Activated CD8-positive, alpha-beta T cell treated with anti-CD3 and anti-CD28 coated beads, Interleukin-2, amount 10 ng/mL, durations not matched to agents 7 days and 5 days (primary cell): Measurements from ENCODE around the gene KRTAP10-10. TPM values are rescaled to one million over a fixed set of nuclear protein-coding genes. Genes with fewer than 3 reads are reported as not detected.
"Not testable (repeated sequence)": the region's sequence is repeated elsewhere in the genome, so short reads cannot be mapped to it uniquely, and the experiment has no call there.

Source experiments
- ATAC-seq: fragments of 150-1000 bp; cut with Tn5 transposase; one replicate; pipeline ENCODE4 v1.10.0; 2021; ENCODE audit warnings: moderate library complexity
- CTCF ChIA-PET: fragments of 350-600 bp; sonication (Branson Sonifier 250); formaldehyde crosslinking; loops from one replicate; lab custom pipeline; 2021; ENCODE audit warnings: antibody characterized with exemption; lab: Charles Lee
- POLR2A ChIA-PET: fragments of 350-600 bp; sonication (Branson Sonifier 250); formaldehyde crosslinking; loops from one replicate; lab custom pipeline; 2021; ENCODE audit warnings: antibody characterized with exemption; lab: Charles Lee
- DNase-seq: peaks from one replicate; pipeline ENCODE4 v3.0.0-alpha.2; 2020
- H3K27ac Mint-ChIP-seq: one replicate; pipeline ENCODE4 v1.8.0; 2021; ENCODE audit warnings: mild to moderate bottlenecking, mixed read lengths
- H3K27me3 Mint-ChIP-seq: one replicate; pipeline ENCODE4 v1.8.0; 2021; ENCODE audit warnings: low read depth, mixed read lengths
- H3K36me3 Mint-ChIP-seq: one replicate; pipeline ENCODE4 v1.8.0; 2021; ENCODE audit warnings: low read depth, mixed read lengths
- H3K4me1 Mint-ChIP-seq: one replicate; pipeline ENCODE4 v1.8.0; 2021; ENCODE audit warnings: low read depth, mixed read lengths
- H3K4me3 Mint-ChIP-seq: one replicate; pipeline ENCODE4 v1.8.0; 2021; ENCODE audit warnings: mild to moderate bottlenecking, mixed read lengths
- H3K9me3 Mint-ChIP-seq: one replicate; pipeline ENCODE4 v1.8.0; 2022; ENCODE audit warnings: mixed read lengths; ENCODE audit not compliant: insufficient read depth
- total RNA-seq, 2 experiments: library from RNA; stranded (reverse); gene quantifications; one replicate each; pipeline ENCODE4 v1.2.3, GENCODE V29; 2021

The KRTAP10-10 gene
- total RNA-seq, 2 experiments from 2014 or later = not detected

DNA sequence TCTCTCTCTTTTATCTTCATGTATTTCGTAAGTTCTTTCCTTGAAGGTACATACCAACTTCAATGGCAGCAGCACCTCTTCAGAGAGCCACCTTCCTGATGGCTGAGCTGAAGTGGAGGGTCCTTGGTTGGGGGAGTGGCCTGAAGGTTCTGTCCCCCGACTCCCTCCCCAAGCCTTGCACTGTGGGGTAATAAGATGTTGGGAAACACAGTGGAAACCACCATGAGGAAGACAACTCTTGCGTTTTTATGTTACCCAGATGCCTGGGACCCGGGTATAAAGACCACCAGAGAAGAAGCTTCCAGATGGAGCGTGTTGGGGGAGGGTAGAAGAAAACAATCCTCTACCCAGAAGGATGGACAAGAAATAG is 21.4 kb downstream of the KRTAP10-10 start:
- Mint-ChIP-seq H3K4me3 (peak overlapping the region; percentile 63), H3K9me3 (peaks cover 61% of the 10 kb centered on the region), H3K36me3 (peaks cover 65% of the 10 kb centered on the region), H3K27me3 (peaks cover 3% of the 10 kb centered on the region), H3K27ac (peak overlapping the region; percentile 96), H3K4me1 (peaks cover 58% of the 10 kb centered on the region)
- CTCF ChIA-PET = interaction anchor here (0.7 to 2.1 kb wide), 3 partner anchors 11 to 39 kb away, joined by 3 to 7 read pairs (median 3); no protein-coding TSS in a partner anchor
- POLR2A ChIA-PET = no interaction called here
- ATAC-seq = no peak
- DNase-seq = no peak

DNA sequence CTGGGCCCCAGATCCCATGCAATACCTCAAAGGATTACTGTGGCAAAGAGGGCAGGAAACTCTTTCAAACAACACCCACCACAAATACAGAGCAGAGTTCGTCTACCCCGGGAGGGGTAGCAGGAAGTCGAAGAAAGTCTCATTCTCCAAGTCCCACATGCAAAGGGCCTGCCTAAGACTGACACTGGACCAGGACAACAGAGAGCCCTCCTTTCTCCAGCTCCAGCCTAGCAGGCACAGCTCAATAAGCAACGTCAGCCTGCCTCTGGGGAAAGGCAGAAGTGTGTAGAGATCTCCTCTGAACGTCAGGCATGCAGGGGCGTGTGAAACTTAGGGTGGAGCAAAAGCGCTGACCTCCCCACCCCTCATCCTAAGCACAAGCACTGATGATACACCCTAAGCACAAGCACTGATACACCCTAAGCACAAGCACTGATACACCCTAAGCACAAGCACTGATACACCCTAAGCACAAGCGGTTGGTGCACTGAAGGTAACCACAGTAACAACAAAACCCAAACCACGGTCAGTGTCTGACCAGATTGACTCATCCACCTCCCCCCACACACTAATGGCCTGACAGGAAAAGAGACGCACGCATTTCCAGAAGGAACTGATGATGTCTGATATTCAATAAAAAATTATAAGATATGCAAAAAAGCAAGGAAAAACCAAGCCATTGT is 21.9 kb downstream of the KRTAP10-10 start:
- Mint-ChIP-seq H3K27me3 (peaks cover 3% of the 10 kb centered on the region), H3K36me3 (peaks cover 60% of the 10 kb centered on the region), H3K9me3 (peaks cover 57% of the 10 kb centered on the region), H3K4me3 (peak overlapping the region; percentile 6), H3K27ac (peak overlapping the region; percentile 96), H3K4me1 (peaks cover 52% of the 10 kb centered on the region)
- CTCF ChIA-PET = interaction anchor here (0.7 to 2.1 kb wide), 4 partner anchors 12 to 134 kb away, joined by 3 to 7 read pairs (median 3); no protein-coding TSS in a partner anchor
- POLR2A ChIA-PET = no interaction called here
- ATAC-seq = peak; percentile 39
- peak; percentile 51 for DNase-seq

- H3K27ac Mint-ChIP-seq, DNase-seq, CTCF ChIA-PET, ATAC-seq, H3K27me3 Mint-ChIP-seq, H3K4me3 Mint-ChIP-seq, POLR2A ChIA-PET: not testable (repeated sequence)
- peaks cover 38% of the 10 kb centered on the region for H3K4me1 Mint-ChIP-seq
- H3K9me3 Mint-ChIP-seq = peaks cover 53% of the 10 kb centered on the region
- H3K36me3 Mint-ChIP-seq = peaks cover 44% of the 10 kb centered on the region
These were observed 24.4 kb downstream of the KRTAP10-10 start for GRCh38 chr21:44661567-44661966.

GRCh38 chr21:44664691-44665090 is 27.5 kb downstream of the KRTAP10-10 start:
- H3K27me3 Mint-ChIP-seq = peaks cover 9% of the 10 kb centered on the region
- DNase-seq (no peak), ATAC-seq (no peak)
- H3K9me3 Mint-ChIP-seq = peaks cover 36% of the 10 kb centered on the region
- H3K4me1 Mint-ChIP-seq = peaks cover 6% of the 10 kb centered on the region
- ChIA-PET CTCF (no interaction called here), POLR2A (no interaction called here)
- no peak overlapping the region for H3K4me3 Mint-ChIP-seq
- H3K27ac Mint-ChIP-seq = no peak overlapping the region
- peaks cover 18% of the 10 kb centered on the region for H3K36me3 Mint-ChIP-seq

- ATAC-seq (no peak), DNase-seq (no peak)
- no peak within 1 kb of the TSS for H3K27ac Mint-ChIP-seq
- peaks cover 9% of the 10 kb centered on the region for H3K36me3 Mint-ChIP-seq
- peaks cover 9% of the 10 kb centered on the region for H3K27me3 Mint-ChIP-seq
- no peaks in the 10 kb centered on the region for H3K4me1 Mint-ChIP-seq
- ChIA-PET CTCF (interaction anchor here (1.1 kb wide), 1 partner anchor 156 kb away, joined by 3 read pairs; no protein-coding TSS in a partner anchor), POLR2A (interaction anchor here (0.6 kb wide), 1 partner anchor 65 kb away, joined by 3 read pairs; no protein-coding TSS in a partner anchor)
- no peak within 1 kb of the TSS for H3K4me3 Mint-ChIP-seq
- peaks cover 31% of the 10 kb centered on the region for H3K9me3 Mint-ChIP-seq
These were observed 29.5 kb downstream of the KRTAP10-10 start, which contains the start of gene KRTAP12-2 for GRCh38 chr21:44666401-44667320. Gene KRTAP12-2 (minus strand): TSS chr21:44666927. CDS start chr21:44666886, 41 bp downstream.

- peaks cover 7% of the 10 kb centered on the region for H3K27me3 Mint-ChIP-seq
- ATAC-seq = no peak
- peaks cover 9% of the 10 kb centered on the region for H3K36me3 Mint-ChIP-seq
- DNase-seq = no peak
- ChIA-PET CTCF (interaction anchor here (1.1 kb wide), 1 partner anchor 157 kb away, joined by 3 read pairs; no protein-coding TSS in a partner anchor), POLR2A (no interaction called here)
- no peak overlapping the region for H3K27ac Mint-ChIP-seq
- peaks cover 32% of the 10 kb centered on the region for H3K9me3 Mint-ChIP-seq
- H3K4me1 Mint-ChIP-seq = no peaks in the 10 kb centered on the region
- H3K4me3 Mint-ChIP-seq = no peak overlapping the region
These were observed 30.5 kb downstream of the KRTAP10-10 start for GRCh38 chr21:44667612-44668011.

GRCh38 chr21:44670642-44671432 is 33.7 kb downstream of the KRTAP10-10 start:
- CTCF ChIA-PET = no interaction called here
- no peak overlapping the region for H3K4me3 Mint-ChIP-seq
- H3K36me3 Mint-ChIP-seq = peaks cover 3% of the 10 kb centered on the region
- H3K9me3 Mint-ChIP-seq = peaks cover 22% of the 10 kb centered on the region
- H3K27ac Mint-ChIP-seq = no peak overlapping the region
- DNase-seq (no peak), ATAC-seq (no peak)
- H3K4me1 Mint-ChIP-seq = no peaks in the 10 kb centered on the region
- POLR2A ChIA-PET = no interaction called here
- H3K27me3 Mint-ChIP-seq = peaks cover 9% of the 10 kb centered on the region

GRCh38 chr21:44671911-44672310 is 34.8 kb downstream of the KRTAP10-10 start:
- Mint-ChIP-seq H3K27me3 (peaks cover 10% of the 10 kb centered on the region), H3K4me3 (no peak overlapping the region)

GRCh38 chr21:44677881-44678280 is 40.7 kb downstream of the KRTAP10-10 start:
- H3K27ac Mint-ChIP-seq = no peak overlapping the region
- H3K4me1 Mint-ChIP-seq = no peaks in the 10 kb centered on the region
- H3K9me3 Mint-ChIP-seq = peaks cover 4% of the 10 kb centered on the region
- no peaks in the 10 kb centered on the region for H3K36me3 Mint-ChIP-seq
- no peak for ATAC-seq
- CTCF ChIA-PET = interaction anchor here (0.7 kb wide), 1 partner anchor 167 kb away, joined by 3 read pairs; no protein-coding TSS in a partner anchor
- H3K4me3 Mint-ChIP-seq = no peak overlapping the region
- H3K27me3 Mint-ChIP-seq = peaks cover 18% of the 10 kb centered on the region
- POLR2A ChIA-PET = no interaction called here
- DNase-seq = no peak

More at GRCh38 chr21:44671911-44672310, 34.8 kb downstream of the KRTAP10-10 start:
- POLR2A ChIA-PET = no interaction called here
- no peaks in the 10 kb centered on the region for H3K4me1 Mint-ChIP-seq
- H3K27ac Mint-ChIP-seq = no peak overlapping the region
- ATAC-seq (no peak), DNase-seq (no peak)
- H3K36me3 Mint-ChIP-seq = peaks cover 3% of the 10 kb centered on the region
- H3K9me3 Mint-ChIP-seq = peaks cover 24% of the 10 kb centered on the region
- CTCF ChIA-PET = no interaction called here

GRCh38 chr21:44681152-44681551 is 44.0 kb downstream of the KRTAP10-10 start:
- DNase-seq (no peak), ATAC-seq (no peak)
- Mint-ChIP-seq H3K36me3 (no peaks in the 10 kb centered on the region), H3K4me3 (no peak overlapping the region), H3K9me3 (no peaks in the 10 kb centered on the region), H3K27me3 (peaks cover 11% of the 10 kb centered on the region), H3K4me1 (peaks cover 3% of the 10 kb centered on the region), H3K27ac (no peak overlapping the region)
- CTCF ChIA-PET = interaction anchor here (1.0 kb wide), 1 partner anchor 112 kb away, joined by 3 read pairs; no protein-coding TSS in a partner anchor
- POLR2A ChIA-PET = no interaction called here
